HG03097 (cell line): ENCODE measurements around the gene TRIL.

Experiments
- ATAC-seq: cut with Tn5 transposase; IDR thresholded peaks from one replicate; pipeline ENCODE4 v1.9.1; 2021; ENCODE audit not compliant: unreplicated experiment, low FRiP score

The TRIL gene

GRCh38 chr7:28984631-28985030 lies 26.5 kb upstream of the TRIL start:
- no peak for ATAC-seq

- ATAC-seq, result no peak
Measured at GRCh38 chr7:28984217-28984616, 26.1 kb upstream of the TRIL start.

GRCh38 chr7:28983396-28984190 lies 25.5 kb upstream of the TRIL start:
- ATAC-seq, result no peak

GRCh38 chr7:28981161-28981465 lies 23.0 kb upstream of the TRIL start:
- ATAC-seq, result no peak

GRCh38 chr7:28980451-28981160 lies 22.5 kb upstream of the TRIL start:
- no peak for ATAC-seq

- ATAC-seq, result no peak
Measured at GRCh38 chr7:28979776-28980175, 21.6 kb upstream of the TRIL start.

- ATAC-seq, result no peak
Measured at GRCh38 chr7:28977881-28978280, 19.8 kb upstream of the TRIL start.

- ATAC-seq, result no peak
Measured at GRCh38 chr7:28976022-28976421, 17.9 kb upstream of the TRIL start.

- ATAC-seq, result no peak
Measured at GRCh38 chr7:28973591-28973990, 15.5 kb upstream of the TRIL start.

GRCh38 chr7:28964056-28964455 lies 5.9 kb upstream of the TRIL start:
- ATAC-seq, result no peak

- no peak for ATAC-seq
Measured at GRCh38 chr7:28961972-28962371, 3.8 kb upstream of the TRIL start.

- no peak for ATAC-seq
Measured at GRCh38 chr7:28960071-28960840, 2.1 kb upstream of the TRIL start.

- no peak for ATAC-seq
Measured at GRCh38 chr7:28958980-28959347, 834 bp upstream of the TRIL start.

- no peak for ATAC-seq
Measured at GRCh38 chr7:28957751-28958234, 337 bp downstream of the TRIL start.

- ATAC-seq, result no peak
Measured at GRCh38 chr7:28957064-28957750, 923 bp downstream of the TRIL start.

GRCh38 chr7:28956608-28957063 lies 1.5 kb downstream of the TRIL start:
- no peak for ATAC-seq

- ATAC-seq, result no peak
Measured at GRCh38 chr7:28955718-28956607, 2.2 kb downstream of the TRIL start.

GRCh38 chr7:28955356-28955717 lies 2.8 kb downstream of the TRIL start:
- ATAC-seq, result no peak

GRCh38 chr7:28954946-28955345 lies 3.2 kb downstream of the TRIL start:
- ATAC-seq, result no peak

- no peak for ATAC-seq
Measured at GRCh38 chr7:28954471-28954870, 3.7 kb downstream of the TRIL start.
